ENCODE results near the gene JUNB.

Gene JUNB

GRCh38 chr19:12754465-12755196 is 36.7 kb upstream of the JUNB start:
- Histone ChIP-seq H3K9ac (ENCODE audit: low read length) (no peak overlapping the region), H4K20me1 (ENCODE audit: insufficient read depth, low read length) (no peaks in the 10 kb centered on the region), H3K4me1 (ENCODE audit: low read length) (no peaks in the 10 kb centered on the region), H3K9me3 (replicated peaks; ENCODE audit: insufficient read depth, low read length) (no peaks in the 10 kb centered on the region), H3K36me3 (replicated peaks; ENCODE audit: insufficient read depth, low read length) (no peaks in the 10 kb centered on the region), H3K9me2 (replicated peaks; ENCODE audit: insufficient read depth, low read length) (no peaks in the 10 kb centered on the region), H2AFZ (ENCODE audit: low read length) (no peak overlapping the region), H3K79me2 (ENCODE audit: low read length) (no peaks in the 10 kb centered on the region), H3F3A (ENCODE audit: insufficient read depth, low read length) (no peaks in the 10 kb centered on the region), H3K27ac (ENCODE audit: low read length) (no peak overlapping the region), H3K4me3 (ENCODE audit: low read length) (no peak overlapping the region), H3K4me2 (ENCODE audit: low read depth, low read length) (no peak overlapping the region), H3K27me3 (replicated peaks; ENCODE audit: insufficient read depth, low read length) (peaks cover 62% of the 10 kb centered on the region)
- no peak for TF ChIP-seq CTCF (IDR thresholded peaks at IDR 0.05; ENCODE audit: low read length)
- TF ChIP-seq EZH2phosphoT487 (IDR thresholded peaks at IDR 0.05; ENCODE audit: low read length): no peak
- TF ChIP-seq EZH2 (optimal IDR thresholded peaks at IDR 0.05; ENCODE audit: low read depth, low read length): no peak
- DNase-seq: no peak

GRCh38 chr19:12756150-12756883 is 35.0 kb upstream of the JUNB start:
- Histone ChIP-seq H3K79me2 (ENCODE audit: low read length) (no peaks in the 10 kb centered on the region), H3K9me3 (replicated peaks; ENCODE audit: insufficient read depth, low read length) (no peaks in the 10 kb centered on the region), H3K27ac (ENCODE audit: low read length) (no peak overlapping the region), H4K20me1 (ENCODE audit: insufficient read depth, low read length) (no peaks in the 10 kb centered on the region), H3F3A (ENCODE audit: insufficient read depth, low read length) (no peaks in the 10 kb centered on the region), H3K9me2 (replicated peaks; ENCODE audit: insufficient read depth, low read length) (no peaks in the 10 kb centered on the region), H3K9ac (ENCODE audit: low read length) (no peak overlapping the region), H3K4me2 (ENCODE audit: low read depth, low read length) (no peak overlapping the region), H3K4me3 (ENCODE audit: low read length) (no peak overlapping the region), H3K27me3 (replicated peaks; ENCODE audit: insufficient read depth, low read length) (peaks cover 45% of the 10 kb centered on the region), H3K36me3 (replicated peaks; ENCODE audit: insufficient read depth, low read length) (no peaks in the 10 kb centered on the region), H2AFZ (ENCODE audit: low read length) (no peak overlapping the region), H3K4me1 (ENCODE audit: low read length) (no peaks in the 10 kb centered on the region)
- TF ChIP-seq CTCF (IDR thresholded peaks at IDR 0.05; ENCODE audit: low read length) (no peak), EZH2 (optimal IDR thresholded peaks at IDR 0.05; ENCODE audit: low read depth, low read length) (no peak), EZH2phosphoT487 (IDR thresholded peaks at IDR 0.05; ENCODE audit: low read length) (no peak)
- no peak for DNase-seq

- Histone ChIP-seq H3K4me2 (ENCODE audit: low read depth, low read length) (peak overlapping the region; percentile 95), H2AFZ (ENCODE audit: low read length) (peak overlapping the region; percentile 71), H3K27me3 (replicated peaks; ENCODE audit: insufficient read depth, low read length) (peaks cover 33% of the 10 kb centered on the region), H3K9me2 (replicated peaks; ENCODE audit: insufficient read depth, low read length) (no peaks in the 10 kb centered on the region), H3F3A (ENCODE audit: insufficient read depth, low read length) (no peaks in the 10 kb centered on the region), H3K79me2 (ENCODE audit: low read length) (no peaks in the 10 kb centered on the region), H3K36me3 (replicated peaks; ENCODE audit: insufficient read depth, low read length) (no peaks in the 10 kb centered on the region), H3K9ac (ENCODE audit: low read length) (no peak overlapping the region; the same call in 1 of the 2 replicates), H3K4me3 (ENCODE audit: low read length) (peak overlapping the region; percentile 58), H3K4me1 (ENCODE audit: low read length) (no peaks in the 10 kb centered on the region), H3K27ac (ENCODE audit: low read length) (no peak overlapping the region), H4K20me1 (ENCODE audit: insufficient read depth, low read length) (no peaks in the 10 kb centered on the region), H3K9me3 (replicated peaks; ENCODE audit: insufficient read depth, low read length) (no peaks in the 10 kb centered on the region)
- peak; percentile 40 for DNase-seq
- TF ChIP-seq EZH2 (optimal IDR thresholded peaks at IDR 0.05; ENCODE audit: low read depth, low read length): no peak
- peak; percentile 71 for TF ChIP-seq CTCF (IDR thresholded peaks at IDR 0.05; ENCODE audit: low read length)
- no peak for TF ChIP-seq EZH2phosphoT487 (IDR thresholded peaks at IDR 0.05; ENCODE audit: low read length)
These were observed 33.6 kb upstream of the JUNB start for GRCh38 chr19:12757544-12758274.
